Measurements from ENCODE around the gene RBBP8.
"Not testable (repeated sequence)": the region's sequence is repeated elsewhere in the genome, so short reads cannot be mapped to it uniquely, and the experiment has no call there.

The RBBP8 gene

DNA sequence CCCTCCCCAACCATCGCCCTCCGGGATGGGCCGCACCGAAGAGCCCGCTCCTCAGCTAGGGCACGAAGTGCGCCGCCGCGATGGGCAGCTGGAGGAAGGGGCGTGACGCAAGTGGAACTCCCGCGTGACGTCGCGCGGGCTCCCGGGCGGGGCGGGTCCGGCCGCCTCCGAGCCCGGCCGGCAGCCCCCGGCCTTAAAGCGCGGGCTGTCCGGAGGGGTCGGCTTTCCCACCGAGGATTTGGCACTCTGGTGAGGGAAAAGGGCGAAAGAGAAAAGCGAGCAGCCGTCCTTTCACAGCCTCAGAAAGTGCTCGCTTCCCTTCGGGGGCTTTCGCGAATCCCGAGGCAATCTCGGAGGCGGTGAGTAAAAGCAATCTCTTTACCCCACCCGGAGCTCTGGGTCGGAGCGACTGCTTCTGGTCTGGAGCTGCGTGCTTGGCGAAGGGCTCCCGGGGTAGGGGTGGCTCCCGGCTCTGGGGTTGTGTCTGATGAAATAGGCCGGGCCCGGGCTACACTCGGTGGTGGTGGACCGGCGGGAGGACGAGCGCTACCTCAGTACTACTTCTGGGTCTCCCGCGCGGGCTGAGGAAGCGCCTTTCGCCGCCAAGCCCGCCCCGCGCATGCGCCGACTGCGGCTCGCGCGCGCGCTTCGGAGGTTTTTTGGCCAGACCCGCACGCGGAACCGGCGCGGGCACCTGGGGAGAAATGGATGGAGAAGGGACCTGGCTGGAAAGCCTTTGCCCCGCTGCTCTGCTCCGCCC lies at the start of gene RBBP8:
TSS of gene RBBP8 (plus strand) at position 123 of the 760 bp plus-strand sequence. CDS start 3,524 bp downstream, outside the sequence.
- DNase-seq: peak; percentile 88

GRCh38 chr18:22883827-22884226 lies 49.3 kb upstream of the RBBP8 start:
- no peak for DNase-seq

DNA sequence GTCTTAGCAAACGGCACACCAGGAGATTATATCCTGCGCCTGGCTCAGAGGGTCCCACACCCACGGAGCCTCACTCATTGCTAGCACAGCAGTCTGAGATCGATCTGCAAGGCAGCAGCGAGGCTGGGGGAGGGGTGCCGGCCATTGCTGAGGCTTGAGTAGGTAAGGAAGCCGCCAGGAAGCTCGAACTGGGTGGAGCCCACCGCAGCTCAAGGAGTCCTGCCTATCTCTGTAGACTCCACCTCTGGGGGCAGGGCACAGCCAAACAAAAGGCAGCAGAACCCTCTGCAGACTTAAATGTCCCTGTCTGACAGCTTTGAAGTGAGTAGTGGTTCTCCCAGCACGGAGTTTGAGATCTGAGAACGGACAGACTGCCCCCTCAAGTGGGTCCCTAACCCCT lies 47.4 kb upstream of the RBBP8 start:
- DNase-seq: not testable (repeated sequence)

- no peak for DNase-seq
Observed at GRCh38 chr18:22899421-22899820, 33.7 kb upstream of the RBBP8 start.

DNA sequence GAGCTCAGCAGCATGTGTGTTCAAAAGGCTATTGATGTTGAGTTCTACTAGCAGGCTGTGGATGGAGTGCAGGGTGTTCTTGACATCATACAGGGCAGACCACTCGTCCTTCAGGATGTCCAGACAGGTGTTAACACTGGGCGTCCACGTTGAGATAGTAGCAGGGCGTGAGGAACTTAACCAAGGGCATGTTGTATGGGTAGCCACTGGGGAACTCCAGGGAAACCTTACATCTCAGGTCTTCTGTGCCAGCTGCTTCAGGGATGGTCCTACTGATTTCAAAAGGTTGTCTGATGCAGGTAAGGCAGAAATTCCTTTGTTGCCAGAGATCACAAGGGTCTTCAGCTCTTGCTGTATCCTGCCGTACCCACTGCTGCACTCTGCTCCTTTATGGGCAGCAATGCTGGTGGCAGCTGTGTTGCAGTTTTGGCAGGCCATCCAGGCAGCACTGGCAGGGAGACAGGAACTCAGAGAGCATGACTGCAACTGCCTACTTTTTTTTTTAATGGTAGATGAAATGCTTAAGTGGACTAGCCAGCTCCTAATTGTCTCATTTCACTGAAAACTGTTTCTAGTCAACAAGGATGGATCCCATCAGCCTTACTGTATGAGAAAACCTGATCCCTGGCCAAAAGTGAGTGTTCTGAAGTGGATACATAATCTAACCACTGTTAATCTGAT lies 32.4 kb upstream of the RBBP8 start:
- peak; percentile 89 for DNase-seq

DNA sequence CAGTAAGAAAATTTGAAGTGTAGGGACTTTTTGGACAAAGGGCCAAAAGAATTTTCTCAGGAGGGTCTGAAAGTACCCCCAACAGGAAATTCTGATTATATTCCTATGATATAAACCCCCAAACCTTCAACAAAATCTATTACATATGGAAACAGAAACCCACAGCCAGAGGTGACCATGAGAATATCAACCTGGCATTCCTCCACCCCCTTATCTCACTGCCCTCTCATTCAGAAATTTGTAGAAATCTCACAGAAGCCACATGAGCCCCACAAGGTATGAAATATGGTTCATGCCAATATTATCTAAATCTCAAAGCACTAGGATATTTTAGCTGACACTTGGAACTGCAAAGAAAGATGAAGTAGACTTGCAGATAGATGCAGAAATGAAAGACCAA lies 31.0 kb upstream of the RBBP8 start:
- no peak for DNase-seq

- not testable (repeated sequence) for DNase-seq
Observed at GRCh38 chr18:22903248-22903647, 29.9 kb upstream of the RBBP8 start.

DNA sequence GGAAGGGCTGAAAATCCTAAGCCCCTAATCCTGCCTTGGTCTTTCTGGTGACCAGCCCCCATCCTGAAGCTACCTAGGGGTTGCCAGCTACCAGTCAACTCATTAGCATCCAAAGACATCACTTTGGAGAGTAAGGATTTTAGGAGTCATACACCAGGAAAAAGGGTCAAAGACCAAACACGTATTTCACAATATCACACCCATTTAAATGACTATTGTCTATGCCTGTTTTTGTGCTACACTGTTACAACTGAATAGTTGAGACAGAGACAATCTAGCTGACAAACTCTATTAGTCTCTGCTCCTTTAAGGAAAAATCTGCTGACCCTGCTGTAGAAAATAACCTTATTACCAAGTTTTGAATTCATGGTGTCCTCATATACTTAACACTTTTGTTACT lies 21.0 kb upstream of the RBBP8 start:
- no peak for DNase-seq

DNA sequence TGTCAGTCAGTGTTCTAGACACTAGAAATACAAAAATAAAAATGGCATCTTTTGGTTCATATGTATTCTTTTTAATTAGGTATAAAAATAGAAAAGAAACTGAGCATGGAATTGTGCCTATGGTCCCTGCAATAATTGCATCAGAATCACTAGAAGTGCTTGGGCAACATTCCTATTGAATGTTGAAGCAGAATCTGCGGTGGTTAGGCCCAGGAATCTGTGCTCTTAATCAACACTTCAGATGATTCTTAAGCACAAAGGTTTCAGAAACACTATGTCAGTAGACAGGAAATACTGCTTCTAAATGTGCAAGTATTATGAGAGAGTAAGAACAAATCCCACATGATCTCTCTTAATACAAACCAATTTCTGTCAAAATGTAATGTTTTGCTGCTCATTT lies 20.3 kb upstream of the RBBP8 start:
- no peak for DNase-seq

- DNase-seq: peak; percentile 86
Observed at GRCh38 chr18:22913861-22914260, 19.3 kb upstream of the RBBP8 start.

- DNase-seq: peak; percentile 34
Observed at GRCh38 chr18:22914633-22915032, 18.5 kb upstream of the RBBP8 start.

GRCh38 chr18:22915337-22915736 lies 17.8 kb upstream of the RBBP8 start:
- DNase-seq: no peak

DNA sequence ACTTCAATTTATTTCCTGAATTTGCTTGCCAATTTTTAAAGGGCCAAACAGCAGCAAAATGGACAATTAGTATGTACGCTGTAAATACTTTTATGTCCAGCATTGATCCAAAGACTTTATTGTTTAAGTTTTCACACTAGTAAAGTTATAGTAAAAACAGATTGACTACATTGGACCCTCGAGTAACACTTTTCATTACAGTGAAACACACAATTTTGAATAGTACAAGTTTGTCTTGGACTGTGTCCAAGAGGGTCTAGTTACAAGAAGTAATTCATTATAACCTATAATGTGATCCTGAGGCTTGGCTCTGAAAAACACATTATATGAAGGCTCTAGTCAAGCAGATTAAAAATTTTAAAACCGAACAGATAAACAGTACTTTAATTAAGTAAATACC lies 11.4 kb upstream of the RBBP8 start:
- DNase-seq: peak; percentile 87

- DNase-seq: no peak
Observed at GRCh38 chr18:22924589-22924988, 8.5 kb upstream of the RBBP8 start.

- DNase-seq: no peak
Observed at GRCh38 chr18:22926454-22926853, 6.7 kb upstream of the RBBP8 start.

DNA sequence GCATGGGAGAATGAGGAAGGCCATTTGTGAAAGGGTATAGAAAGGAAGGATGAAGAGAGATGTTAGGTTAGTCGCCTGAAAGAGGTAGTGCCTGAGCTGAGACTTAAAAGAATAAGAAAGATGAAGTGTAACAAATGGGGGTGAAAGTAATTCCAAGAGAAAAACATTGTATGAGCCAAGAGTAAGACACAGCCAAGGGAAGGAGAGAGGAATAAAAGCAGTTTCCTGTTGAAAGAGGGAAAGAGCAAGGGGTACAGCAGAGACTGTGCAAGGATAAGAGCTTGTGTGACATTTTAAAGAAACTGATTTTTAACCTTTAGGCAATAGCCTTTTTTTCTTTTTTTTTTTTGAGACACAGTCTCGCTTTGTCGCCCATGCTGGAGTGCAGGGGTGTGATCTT lies 4.8 kb upstream of the RBBP8 start:
- DNase-seq: no peak

- DNase-seq: peak; percentile 74
Observed at GRCh38 chr18:22930089-22930713, 2.9 kb upstream of the RBBP8 start.

DNA sequence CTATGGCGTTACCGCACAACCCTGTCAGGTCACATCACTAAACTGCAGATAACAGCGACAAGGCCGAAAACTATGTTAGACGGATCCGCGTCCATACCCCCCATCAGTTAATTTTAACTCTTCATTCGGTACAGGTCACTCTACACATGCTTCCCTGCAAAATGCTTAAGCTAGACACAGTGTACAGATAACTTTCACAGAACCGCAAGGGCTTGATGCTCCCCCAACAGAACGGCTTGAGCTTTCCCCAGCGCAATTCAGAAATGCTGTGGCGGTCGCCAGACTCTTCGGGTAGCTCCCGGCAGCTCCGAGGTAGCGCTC lies 283 bp upstream of the RBBP8 start:
- no peak for DNase-seq

DNA sequence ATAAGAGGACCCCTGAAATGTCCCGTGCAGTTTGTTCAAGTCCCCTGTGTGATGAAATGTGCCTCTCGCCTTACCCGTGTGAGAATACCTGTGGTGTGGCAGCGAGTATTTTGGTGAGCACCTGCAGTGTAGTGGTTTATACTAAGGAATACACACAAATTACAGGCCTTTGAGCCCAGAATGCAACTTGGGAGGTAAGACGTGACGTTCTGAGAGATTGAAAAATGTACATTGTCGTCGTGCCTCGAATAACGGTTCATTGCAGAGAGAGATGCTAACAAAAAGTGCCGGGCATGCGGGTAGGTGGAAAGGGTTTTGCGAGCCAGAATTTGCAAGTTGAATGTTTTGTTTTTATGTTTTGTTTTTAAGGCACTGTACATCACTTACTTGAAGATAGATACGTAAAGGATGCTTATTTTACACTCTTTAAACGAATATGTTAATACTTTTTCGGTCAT lies 867 bp downstream of the RBBP8 start:
- DNase-seq: no peak

DNA sequence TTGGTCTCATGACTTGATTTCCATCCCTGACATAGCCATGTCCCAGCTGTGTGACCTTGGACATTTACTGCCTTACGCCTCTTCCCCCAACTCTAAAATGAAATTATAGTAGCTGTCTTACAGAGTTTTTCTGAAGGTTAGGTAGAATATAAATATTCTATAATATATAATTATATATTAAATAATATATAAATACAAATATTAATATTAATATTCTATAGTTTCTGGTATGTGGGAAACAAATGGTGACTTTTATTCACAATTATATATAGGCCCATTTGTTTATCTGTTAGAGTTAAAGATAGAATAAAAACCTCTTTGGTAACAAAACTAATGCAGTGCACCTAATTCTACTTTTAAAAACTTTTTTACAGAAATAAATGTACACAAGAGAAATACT lies 1.7 kb downstream of the RBBP8 start:
- DNase-seq: no peak

DNA sequence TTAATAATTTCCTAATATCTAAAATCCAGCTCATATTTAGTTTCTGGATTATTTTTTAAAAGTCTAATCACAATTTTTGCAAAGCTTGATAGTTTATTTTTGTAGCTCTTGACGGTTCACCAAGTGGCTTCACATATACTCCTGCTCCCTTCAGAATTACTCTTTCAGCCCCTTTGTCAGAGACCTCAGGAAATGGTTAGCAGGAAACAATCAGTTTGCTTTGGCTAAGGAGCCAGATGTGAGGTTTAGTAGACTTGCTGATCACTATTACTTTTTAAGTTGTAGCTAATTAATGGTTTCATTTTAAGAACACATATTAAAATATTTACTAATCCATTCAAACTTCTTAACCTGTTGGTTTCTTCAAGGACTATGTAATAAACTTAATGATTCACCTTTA lies 2.3 kb downstream of the RBBP8 start:
- DNase-seq: peak; percentile 15

DNA sequence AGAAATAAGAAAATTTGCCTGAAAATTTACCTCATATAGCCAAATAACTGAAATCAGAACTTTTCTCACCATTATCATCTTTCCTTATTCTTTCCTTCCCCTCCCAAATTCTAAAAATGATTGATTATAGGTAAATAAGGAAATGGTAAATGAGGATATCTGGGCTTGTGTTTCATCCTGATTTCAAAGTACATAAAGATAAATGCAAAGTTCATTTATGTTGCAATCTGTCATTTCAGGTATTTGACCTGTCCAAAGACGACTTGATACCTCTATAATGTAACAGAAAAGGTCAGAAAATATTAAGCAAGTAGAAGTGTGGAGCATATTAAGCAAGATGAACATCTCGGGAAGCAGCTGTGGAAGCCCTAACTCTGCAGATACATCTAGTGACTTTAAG lies 3.4 kb downstream of the RBBP8 start:
- DNase-seq: no peak

- DNase-seq: no peak
Observed at GRCh38 chr18:22939649-22940048, 6.5 kb downstream of the RBBP8 start.

GRCh38 chr18:22943847-22944246 lies 10.7 kb downstream of the RBBP8 start:
- no peak for DNase-seq
